Activated T-cell treated with anti-CD3 and anti-CD28 coated beads, Interleukin-2, amount 50 U/mL, for 48 hours (primary cell): Measurements from ENCODE around the gene BRINP3.

Experiments used
- DNase-seq, 2 experiments: peaks; one replicate each; pipeline ENCODE4 v3.0.0-alpha.2; 2020

BRINP3 gene

DNA sequence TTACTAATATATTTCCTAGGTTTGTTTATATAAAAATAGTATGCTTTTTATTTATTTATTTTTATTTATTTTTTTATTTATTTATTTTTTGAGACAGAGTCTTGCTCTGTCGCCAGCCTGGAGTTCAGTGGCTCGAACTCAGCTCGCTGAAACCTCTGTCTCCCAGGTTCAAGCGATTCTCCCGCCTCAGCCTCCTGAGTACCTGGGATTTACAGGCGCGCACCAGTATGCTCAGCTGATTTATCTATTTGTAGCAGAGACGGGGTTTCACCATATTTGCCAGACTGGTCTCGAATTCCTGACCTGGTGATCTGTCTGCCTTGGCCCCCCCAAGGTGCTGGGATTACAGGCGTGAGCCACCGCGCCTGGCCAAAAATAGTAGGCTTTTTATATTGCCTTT lies 33.2 kb downstream of the BRINP3 start:
- DNase-seq, result no peak

DNA sequence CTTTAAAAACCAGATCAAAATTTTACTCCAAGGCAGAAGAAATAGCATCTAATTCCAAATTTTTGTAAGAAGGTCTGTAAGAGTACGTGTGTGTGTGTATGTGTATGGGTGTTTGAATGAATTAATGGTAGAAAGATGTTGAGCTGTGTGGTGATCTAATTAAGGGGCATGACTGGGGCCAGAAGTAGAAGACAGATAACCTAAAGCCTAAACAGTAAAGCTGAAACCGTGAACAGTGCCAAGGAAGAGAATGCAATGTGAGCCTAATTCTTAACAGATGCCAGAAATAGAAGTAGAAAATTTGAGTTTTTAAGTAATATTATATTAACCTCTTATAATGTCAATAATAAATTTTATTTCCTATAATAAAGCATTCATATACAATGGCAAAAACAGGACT lies 38.2 kb downstream of the BRINP3 start:
- DNase-seq, result no peak

DNA sequence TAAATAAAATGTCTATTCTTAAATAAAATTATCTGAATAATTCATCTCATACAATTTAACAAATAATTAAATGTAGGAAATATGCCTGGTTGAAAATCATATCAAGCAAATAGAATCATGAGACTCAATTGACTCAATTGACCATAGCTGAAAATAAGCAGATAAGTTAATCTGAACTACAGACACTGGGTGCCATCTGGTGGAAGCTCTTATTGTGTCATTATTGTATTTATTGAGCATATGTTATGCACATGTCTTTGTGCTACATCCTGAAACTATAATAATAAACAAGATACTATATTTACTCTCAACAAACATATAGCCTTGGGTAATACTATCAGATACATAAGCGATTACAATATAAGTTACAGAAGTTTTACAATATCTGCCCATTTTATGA lies 41.0 kb downstream of the BRINP3 start:
- DNase-seq, result no peak

GRCh38 chr1:190429932-190430331 lies 47.7 kb downstream of the BRINP3 start:
- DNase-seq, result no peak

- DNase-seq, result no peak
Measured at GRCh38 chr1:190429141-190429540, 48.5 kb downstream of the BRINP3 start.

- DNase-seq, result no peak
Measured at GRCh38 chr1:190416239-190416638, 61.4 kb downstream of the BRINP3 start.

DNA sequence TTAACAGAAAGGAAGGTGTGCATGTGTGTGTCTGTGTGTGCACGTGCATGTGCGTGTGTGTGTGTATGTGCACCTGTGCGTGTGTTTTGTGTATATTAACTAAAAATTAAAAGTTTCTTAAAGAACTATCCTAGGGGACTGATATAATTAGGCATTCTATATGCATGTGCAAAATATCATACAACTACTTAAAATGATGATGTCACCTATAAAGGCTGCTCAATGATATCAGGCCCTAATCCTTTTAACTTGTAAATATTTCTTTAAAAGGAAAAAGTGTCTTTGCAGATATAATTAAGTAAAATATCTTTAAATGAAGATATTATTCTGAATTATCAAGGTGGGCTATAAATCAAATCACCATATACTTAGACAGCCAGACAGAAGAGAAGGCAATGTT lies 64.5 kb downstream of the BRINP3 start:
- no peak for DNase-seq

DNA sequence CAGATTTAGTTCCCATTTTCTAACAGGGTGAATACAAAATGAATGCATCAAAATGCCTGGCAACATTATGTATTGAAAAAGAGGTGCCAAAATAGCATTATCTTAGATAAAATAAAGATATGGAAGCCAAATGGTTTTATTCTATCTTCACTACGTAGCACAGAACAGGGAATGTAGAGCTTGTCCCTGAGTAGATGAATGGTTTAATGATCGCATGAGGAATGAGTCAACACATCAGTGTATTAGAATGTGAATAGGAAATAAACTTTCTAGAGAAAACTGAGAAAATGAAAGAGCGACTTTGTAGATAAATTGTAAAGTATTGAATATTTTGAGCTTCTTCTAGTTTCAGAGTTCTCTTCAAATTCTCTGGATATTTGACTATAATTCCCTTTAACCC lies 74.3 kb downstream of the BRINP3 start:
- DNase-seq, result no peak

GRCh38 chr1:190399233-190399632 lies 78.4 kb downstream of the BRINP3 start:
- no peak for DNase-seq

- DNase-seq, result no peak
Measured at GRCh38 chr1:190391582-190391981, 86.1 kb downstream of the BRINP3 start.

- DNase-seq, result no peak
Measured at GRCh38 chr1:190377991-190378390, 99.7 kb downstream of the BRINP3 start.

GRCh38 chr1:190377294-190377693 lies 100.4 kb downstream of the BRINP3 start:
- no peak for DNase-seq

- DNase-seq, result no peak
Measured at GRCh38 chr1:190376044-190376443, 101.6 kb downstream of the BRINP3 start.

DNA sequence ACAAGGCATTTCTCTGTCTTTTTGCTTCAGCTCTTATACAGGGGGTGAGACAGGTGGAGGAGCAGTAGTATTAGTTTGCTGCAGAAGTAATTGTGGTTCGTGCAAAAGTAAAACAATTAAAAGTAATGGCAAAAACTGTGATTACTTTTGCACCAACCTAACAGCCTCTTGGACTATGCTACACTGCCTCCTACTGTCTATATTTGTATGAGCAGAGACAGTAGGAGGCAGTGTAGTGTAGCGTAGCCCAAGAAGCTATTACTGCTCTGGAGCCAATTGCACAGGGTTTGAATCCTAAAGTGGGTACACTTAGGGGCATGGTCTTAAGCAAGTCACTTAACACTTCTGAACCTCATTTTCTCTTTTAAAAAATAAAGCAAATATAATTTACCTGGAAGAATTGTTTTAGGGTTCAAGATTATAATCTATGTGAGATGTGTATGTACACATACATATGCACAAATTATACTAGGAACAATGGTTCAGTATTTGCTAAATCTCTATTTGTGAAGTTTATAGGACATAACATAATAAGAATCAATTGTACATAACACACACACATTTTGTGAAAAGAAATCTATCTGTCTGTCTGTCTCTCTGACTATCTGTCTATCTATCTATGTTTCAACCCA lies 103.8 kb downstream of the BRINP3 start:
- DNase-seq, result no peak

DNA sequence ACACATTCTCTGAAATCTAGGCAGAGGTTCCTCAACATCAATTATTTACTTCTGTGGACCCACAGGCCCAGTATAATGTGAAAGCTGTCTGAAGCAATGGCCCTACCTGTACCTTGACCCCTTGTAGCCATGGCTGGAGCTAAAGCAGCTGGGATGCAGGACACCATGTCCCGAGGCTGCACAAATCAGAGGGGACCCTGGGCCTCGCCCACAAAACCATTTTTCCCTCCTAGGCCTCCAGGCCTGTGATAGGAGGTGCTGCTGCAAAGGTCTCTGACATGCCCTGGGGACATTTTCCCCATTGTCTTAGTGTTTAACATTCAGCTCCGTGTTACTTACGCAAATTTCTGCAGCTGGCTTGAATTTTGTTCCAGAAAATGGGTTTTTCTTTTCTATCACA lies 110.5 kb downstream of the BRINP3 start:
- no peak for DNase-seq

GRCh38 chr1:190365283-190365682 lies 112.4 kb downstream of the BRINP3 start:
- no peak for DNase-seq

- no peak for DNase-seq
Measured at GRCh38 chr1:190353538-190354101, 124.0 kb downstream of the BRINP3 start.

DNA sequence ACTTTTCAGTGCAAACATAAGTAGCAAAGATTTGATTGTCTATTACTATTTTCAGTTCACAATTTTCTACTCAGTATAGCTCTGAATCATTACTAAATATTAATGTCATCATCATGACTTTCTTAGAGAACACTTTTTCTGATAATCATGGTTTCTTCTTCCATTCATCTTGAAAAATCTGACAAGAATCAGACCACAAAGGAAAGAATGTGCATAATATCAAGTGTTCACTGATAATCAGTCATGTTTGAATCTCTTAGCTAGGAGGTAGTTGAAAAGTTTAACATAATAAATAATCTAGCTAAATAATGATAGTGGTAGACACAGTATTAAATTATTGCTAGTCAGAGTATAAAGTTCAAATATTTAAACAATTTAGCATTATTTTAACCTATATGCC lies 133.2 kb downstream of the BRINP3 start:
- DNase-seq, result no peak

- DNase-seq, result no peak
Measured at GRCh38 chr1:190338829-190339228, 138.8 kb downstream of the BRINP3 start.

DNA sequence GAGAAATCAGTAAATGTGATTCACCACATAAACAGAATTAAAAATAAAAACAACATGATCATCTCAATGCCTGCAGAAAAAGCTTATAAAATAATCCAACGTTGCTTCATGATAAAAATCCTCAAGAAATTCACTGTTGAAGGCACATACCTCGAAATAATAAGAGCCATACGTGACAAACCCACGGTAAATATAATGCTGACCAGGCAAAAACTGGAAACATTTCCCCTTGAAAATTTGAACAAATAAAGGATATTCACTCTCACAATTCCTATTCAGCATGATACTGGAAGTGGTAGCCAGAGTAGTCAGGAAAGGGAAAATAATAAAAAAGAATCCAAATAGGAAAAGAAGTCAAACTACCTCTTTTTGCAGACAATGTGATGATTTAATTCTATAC lies 148.8 kb downstream of the BRINP3 start:
- DNase-seq, result no peak

DNA sequence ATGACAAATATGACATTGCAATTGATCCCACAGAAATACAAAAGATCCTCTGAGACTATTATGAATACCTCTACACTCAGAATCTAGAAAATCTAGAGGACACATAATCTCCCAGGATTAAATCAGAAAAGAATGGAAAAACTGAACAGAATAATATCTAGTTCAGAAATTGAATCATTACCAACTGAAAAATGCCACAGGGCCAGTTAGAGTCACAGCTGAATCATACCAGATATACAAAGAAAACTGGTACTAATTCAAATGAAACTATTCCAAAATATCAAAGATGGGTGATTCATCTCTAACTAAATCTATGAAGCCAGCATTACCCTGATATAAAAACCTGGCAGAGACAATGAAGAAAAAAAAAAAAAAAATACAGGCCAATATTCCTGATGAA lies 149.3 kb downstream of the BRINP3 start:
- no peak for DNase-seq

- DNase-seq, result no peak
Measured at GRCh38 chr1:190327271-190327670, 150.4 kb downstream of the BRINP3 start.

DNA sequence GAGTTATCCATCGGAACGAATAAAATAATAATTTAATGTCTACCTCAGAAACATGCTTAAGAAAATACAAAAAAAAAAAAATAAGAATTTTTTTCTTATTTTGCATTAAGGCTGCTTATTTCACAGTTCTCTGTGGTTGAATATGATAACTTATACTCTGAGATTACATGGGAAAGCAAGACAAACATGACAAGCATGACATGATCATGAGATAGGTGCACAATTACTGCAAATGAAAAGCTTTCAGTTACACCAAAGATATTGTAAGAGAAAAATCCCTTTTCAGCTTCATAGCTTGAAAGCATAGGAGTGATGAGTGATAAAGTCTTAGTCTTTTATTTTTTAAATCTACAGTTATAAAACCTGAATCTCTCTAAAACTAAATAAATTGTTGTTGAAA lies 154.1 kb downstream of the BRINP3 start:
- no peak for DNase-seq

GRCh38 chr1:190322274-190322673 lies 155.4 kb downstream of the BRINP3 start:
- DNase-seq, result no peak

DNA sequence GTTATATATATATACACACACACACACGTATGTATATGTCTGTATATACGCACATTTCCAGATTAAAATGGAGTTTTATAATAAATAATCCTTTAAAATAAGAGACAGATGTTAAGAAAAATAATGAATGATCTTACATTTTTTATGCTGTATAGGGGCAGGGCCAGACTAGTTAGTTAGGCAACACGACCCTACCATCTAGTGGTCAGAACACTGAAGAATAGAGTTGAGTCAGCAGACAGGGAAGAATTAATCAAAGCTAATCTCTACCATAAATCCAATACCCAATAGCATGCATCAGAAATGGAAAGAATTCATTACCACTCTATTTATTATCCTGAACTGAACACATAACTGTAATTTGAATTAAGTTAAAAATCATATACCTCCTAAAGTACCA lies 156.7 kb downstream of the BRINP3 start:
- no peak for DNase-seq
